GM18508 (cell line): ENCODE results near the gene DGKZ.
"Not testable (repeated sequence)": the region's sequence is repeated elsewhere in the genome, so short reads cannot be mapped to it uniquely, and the experiment has no call there.

Experiments used
- ATAC-seq: cut with Tn5 transposase; IDR thresholded peaks from one replicate; pipeline ENCODE4 v1.9.1; 2021; ENCODE audit warnings: moderate number of reproducible peaks; ENCODE audit not compliant: insufficient read depth, unreplicated experiment

The DGKZ gene

GRCh38 chr11:46363455-46364005 is 16.3 kb downstream of the DGKZ start:
- ATAC-seq = no peak

- ATAC-seq = no peak
Measured at GRCh38 chr11:46364056-46364455, 16.8 kb downstream of the DGKZ start.

- ATAC-seq = no peak
Measured at GRCh38 chr11:46364791-46365190, 17.5 kb downstream of the DGKZ start.

GRCh38 chr11:46366260-46366659 is 19.0 kb downstream of the DGKZ start:
- no peak for ATAC-seq

GRCh38 chr11:46366661-46367161 is 19.4 kb downstream of the DGKZ start:
- no peak for ATAC-seq

GRCh38 chr11:46367244-46367915 is 20.1 kb downstream of the DGKZ start:
- no peak for ATAC-seq

GRCh38 chr11:46367916-46368267 is 20.6 kb downstream of the DGKZ start:
- no peak for ATAC-seq

GRCh38 chr11:46369458-46370152 is 22.3 kb downstream of the DGKZ start:
- no peak for ATAC-seq

GRCh38 chr11:46370253-46370652 is 23.0 kb downstream of the DGKZ start:
- no peak for ATAC-seq

- ATAC-seq = not testable (repeated sequence)
Measured at GRCh38 chr11:46371262-46371661, 24.0 kb downstream of the DGKZ start.

- ATAC-seq = no peak
Measured at GRCh38 chr11:46372086-46372485, 24.8 kb downstream of the DGKZ start.

GRCh38 chr11:46372501-46372900 is 25.2 kb downstream of the DGKZ start:
- ATAC-seq = not testable (repeated sequence)

GRCh38 chr11:46373787-46374740 is 26.8 kb downstream of the DGKZ start:
- ATAC-seq = no peak

- ATAC-seq = no peak
Measured at GRCh38 chr11:46374815-46375214, 27.6 kb downstream of the DGKZ start.

GRCh38 chr11:46375392-46376101 is 28.3 kb downstream of the DGKZ start:
- no peak for ATAC-seq

GRCh38 chr11:46376258-46377050 is 29.2 kb downstream of the DGKZ start:
- no peak for ATAC-seq

GRCh38 chr11:46377290-46377689 is 30.0 kb downstream of the DGKZ start:
- no peak for ATAC-seq

- no peak for ATAC-seq
Measured at GRCh38 chr11:46377831-46378230, 30.6 kb downstream of the DGKZ start.

GRCh38 chr11:46378296-46378695 is 31.0 kb downstream of the DGKZ start:
- no peak for ATAC-seq
